DOHH2 (cell line): Measurements from ENCODE around the gene STXBP2.

Experiments used
- H3F3A ChIP-seq: fragments of 200-600 bp; sonication (generic), shearing (Covaris generic); 2 replicates; pipeline ENCODE4 v1.6.0; 2016; ENCODE audit warnings: antibody characterized with exemption, mild to moderate bottlenecking; ENCODE audit not compliant: control insufficient read depth, insufficient read depth
- H3K27ac ChIP-seq: fragments of 200-600 bp; sonication (generic); 2 replicates; pipeline ENCODE4 v1.5.1; 2014; ENCODE audit warnings: low read depth, mild to moderate bottlenecking, low read length, moderate library complexity
- H3K27me3 ChIP-seq: fragments of 200-600 bp; sonication (generic); 2 replicates; pipeline ENCODE4 v1.6.1; 2014; ENCODE audit warnings: mild to moderate bottlenecking, low read length, mixed read lengths; ENCODE audit not compliant: control insufficient read depth
- H3K36me3 ChIP-seq: fragments of 200-600 bp; sonication (generic); 2 replicates; pipeline ENCODE4 v1.6.1; 2014; ENCODE audit warnings: mild to moderate bottlenecking, low read length, moderate library complexity, mixed read lengths; ENCODE audit not compliant: control insufficient read depth
- H3K4me1 ChIP-seq: fragments of 200-600 bp; sonication (generic); 2 replicates; pipeline ENCODE4 v1.6.1; 2014; ENCODE audit warnings: mild to moderate bottlenecking, low read length, mixed read lengths; ENCODE audit not compliant: control insufficient read depth
- H3K4me2 ChIP-seq: fragments of 200-600 bp; sonication (generic); 2 replicates; pipeline ENCODE4 v1.6.0; 2014; ENCODE audit warnings: mild to moderate bottlenecking, low read length, moderate library complexity
- H3K4me3 ChIP-seq: fragments of 200-600 bp; sonication (generic); 2 replicates; pipeline ENCODE4 v1.5.1; 2014; ENCODE audit warnings: mild to moderate bottlenecking, low read length, mixed read lengths
- H3K79me2 ChIP-seq: fragments of 200-600 bp; sonication (generic); 2 replicates; pipeline ENCODE4 v1.6.1; 2014; ENCODE audit warnings: mild to moderate bottlenecking, low read length, mixed read lengths; ENCODE audit not compliant: control insufficient read depth
- H3K9me2 ChIP-seq: fragments of 200-600 bp; sonication (generic); replicated peaks from 2 replicates; pipeline ENCODE4 v1.6.1; 2014; ENCODE audit warnings: mild to moderate bottlenecking, low read length, mixed read lengths; ENCODE audit not compliant: control insufficient read depth
- H3K9me3 ChIP-seq: fragments of 200-600 bp; sonication (generic); 2 replicates; pipeline ENCODE4 v1.6.1; 2014; ENCODE audit warnings: antibody characterized with exemption, low read length, mixed read lengths; ENCODE audit not compliant: control insufficient read depth, insufficient read depth
- H4K20me1 ChIP-seq: fragments of 200-600 bp; sonication (generic); 2 replicates; pipeline ENCODE4 v1.6.0; 2014; ENCODE audit warnings: low read depth, mild to moderate bottlenecking, antibody characterized with exemption, low read length, moderate library complexity; ENCODE audit not compliant: control insufficient read depth, insufficient read depth
- CTCF ChIP-seq: fragments of 200-600 bp; sonication (generic); IDR thresholded peaks from one replicate; pipeline ENCODE4 v1.5.1; 2014; ENCODE audit warnings: antibody characterized with exemption, mild to moderate bottlenecking, low read depth, low read length; ENCODE audit not compliant: poor library complexity, severe bottlenecking
- EZH2phosphoT487 ChIP-seq: fragments of 200-600 bp; sonication (generic); IDR thresholded peaks from 2 replicates; pipeline ENCODE4 v1.6.1; 2017; ENCODE audit warnings: borderline replicate concordance, mild to moderate bottlenecking, antibody characterized with exemption, low read length, moderate library complexity, mixed read lengths

Gene STXBP2

GRCh38 chr19:7603919-7604318, 33.0 kb upstream of the STXBP2 start:
- Histone ChIP-seq H3K36me3 (no peaks in the 10 kb centered on the region), H3K79me2 (no peaks in the 10 kb centered on the region), H3K9me3 (no peaks in the 10 kb centered on the region), H3K27me3 (no peaks in the 10 kb centered on the region), H3F3A (no peaks in the 10 kb centered on the region), H3K9me2 (no peaks in the 10 kb centered on the region), H3K27ac (no peak overlapping the region), H4K20me1 (no peaks in the 10 kb centered on the region), H3K4me2 (no peak overlapping the region), H3K4me1 (no peaks in the 10 kb centered on the region), H3K4me3 (no peak overlapping the region)
- no peak for TF ChIP-seq EZH2phosphoT487
- no peak for TF ChIP-seq CTCF

- Histone ChIP-seq H3K27me3 (no peaks in the 10 kb centered on the region), H3K4me1 (no peaks in the 10 kb centered on the region), H3K9me2 (no peaks in the 10 kb centered on the region), H3K36me3 (no peaks in the 10 kb centered on the region), H4K20me1 (no peaks in the 10 kb centered on the region), H3F3A (no peaks in the 10 kb centered on the region), H3K4me3 (no peak overlapping the region), H3K9me3 (no peaks in the 10 kb centered on the region), H3K27ac (no peak overlapping the region), H3K79me2 (no peaks in the 10 kb centered on the region), H3K4me2 (no peak overlapping the region)
- TF ChIP-seq CTCF (no peak), EZH2phosphoT487 (no peak)
These were observed 31.3 kb upstream of the STXBP2 start for GRCh38 chr19:7605490-7606222.

- H3K4me2 ChIP-seq, result no peak overlapping the region
- H3K9me2 ChIP-seq, result no peaks in the 10 kb centered on the region
- no peaks in the 10 kb centered on the region for H4K20me1 ChIP-seq
- H3K27ac ChIP-seq, result no peak overlapping the region
- no peaks in the 10 kb centered on the region for H3K79me2 ChIP-seq
- TF ChIP-seq EZH2phosphoT487 (no peak), CTCF (no peak)
- no peaks in the 10 kb centered on the region for H3K4me1 ChIP-seq
- no peaks in the 10 kb centered on the region for H3F3A ChIP-seq
- no peaks in the 10 kb centered on the region for H3K36me3 ChIP-seq
- no peaks in the 10 kb centered on the region for H3K27me3 ChIP-seq
- no peak overlapping the region for H3K4me3 ChIP-seq
- H3K9me3 ChIP-seq, result no peaks in the 10 kb centered on the region
These were observed 30.6 kb upstream of the STXBP2 start for GRCh38 chr19:7606289-7606688.
